Ishikawa (cell line): ENCODE data around the gene SRRM2.

ENCODE experiments used
- CEBPB ChIP-seq: IDR thresholded peaks from 2 replicates; pipeline ENCODE4 v1.6.1; 2012
- EP300 ChIP-seq: IDR thresholded peaks from 2 replicates; pipeline ENCODE4 v1.6.1; 2012; ENCODE audit warnings: borderline replicate concordance
- TAF1 ChIP-seq: IDR thresholded peaks from 2 replicates; pipeline ENCODE4 v1.6.1; 2012; ENCODE audit warnings: low read depth, mild to moderate bottlenecking

GRCh38 chr16:2737238-2737605, 15.2 kb upstream of the SRRM2 start:
- TF ChIP-seq EP300, result no peak
- TF ChIP-seq TAF1, result no peak
- TF ChIP-seq CEBPB, result no peak
